ENCODE measurements around the gene LRRK2. TPM values are rescaled to one million over a fixed set of nuclear protein-coding genes. Genes with fewer than 3 reads are reported as not detected.

Gene LRRK2
- total and polyA plus RNA-seq, 2 of the 13 experiments (the other 11 are each of a cell fraction or from before 2014, with no cell fraction given) = not detected

DNA sequence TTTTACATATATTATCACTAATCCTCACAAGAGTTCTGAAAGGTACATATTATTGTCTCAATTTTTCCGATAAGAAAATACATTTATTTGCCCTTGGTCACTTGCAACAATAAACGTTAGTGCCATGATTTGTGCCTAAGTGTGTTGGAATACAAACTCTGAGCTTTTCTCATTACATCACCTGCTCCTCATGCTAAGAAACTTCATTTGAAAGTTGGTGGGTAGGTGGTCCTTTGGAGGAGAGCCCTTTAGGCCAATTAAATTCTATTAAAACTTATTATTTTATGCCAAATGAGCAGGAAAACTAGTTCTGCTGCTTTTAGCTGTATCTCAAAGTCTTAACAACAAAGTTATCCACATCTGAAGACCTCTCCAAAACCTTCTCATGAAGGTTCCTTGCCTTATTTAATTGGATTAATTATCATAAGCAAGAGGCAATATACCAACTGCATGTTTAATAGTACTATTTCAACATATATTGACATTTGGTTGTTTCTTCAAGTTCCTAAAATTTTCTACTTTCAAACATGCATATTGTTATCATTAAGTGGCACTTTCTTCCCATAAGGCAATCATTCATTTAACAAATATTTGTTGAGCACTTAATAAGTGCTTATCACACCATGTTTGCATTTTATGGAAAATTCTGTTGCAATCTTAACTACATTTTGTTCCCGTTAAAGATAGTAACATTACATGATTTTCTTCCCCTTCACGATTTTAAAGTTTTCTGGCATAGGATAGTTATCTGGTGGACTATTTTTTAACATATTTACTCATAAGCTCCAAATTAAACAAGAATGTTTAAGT lies 40.1 kb upstream of the LRRK2 start:
- Histone ChIP-seq H3K27me3 (ENCODE audit: control insufficient read depth in 1 of 2, insufficient read depth in 2 of 2, low read length in 2 of 2) (no peaks in the 10 kb centered on the region), H3K9ac (ENCODE audit: insufficient read depth, low read depth, low read length) (no peak overlapping the region), H3K36me3 (replicated peaks in 1 of 2; ENCODE audit: control insufficient read depth in 1 of 2, insufficient read depth in 2 of 2, low read length in 2 of 2) (no peaks in the 10 kb centered on the region), H3K4me1 (ENCODE audit: insufficient read depth, low read length) (no peaks in the 10 kb centered on the region), H2AFZ (ENCODE audit: low read length) (no peak overlapping the region), H3K27ac (ENCODE audit: extremely low read length, insufficient read depth, low read length) (no peak overlapping the region), H3K9me3 (ENCODE audit: low read length) (peaks cover 10% of the 10 kb centered on the region; the same call in 1 of the 2 replicates), H3K4me2 (ENCODE audit: low read depth, low read length) (no peak overlapping the region), H3K79me2 (ENCODE audit: insufficient read depth, low read length) (no peaks in the 10 kb centered on the region), H4K20me1 (ENCODE audit: insufficient read depth, low read length) (no peaks in the 10 kb centered on the region), H3K4me3 (replicated peaks in 1 of 3; ENCODE audit: insufficient read depth in 1 of 3, low read depth in 2 of 3, low read length in 3 of 3) (no peak overlapping the region)
- TF ChIP-seq PCBP1 (IDR thresholded peaks at IDR 0.05; ENCODE audit: borderline replicate concordance, low read depth, low read length) (no peak), IRF9 (CRISPR knock-in tag; IDR thresholded peaks at IDR 0.05; ENCODE audit: borderline replicate concordance) (no peak), EEA1 (CRISPR knock-in tag; IDR thresholded peaks at IDR 0.05; ENCODE audit: borderline replicate concordance) (no peak), RAD51 (IDR thresholded peaks at IDR 0.05; ENCODE audit: borderline replicate concordance) (no peak), ZNF564 (CRISPR knock-in tag; IDR thresholded peaks at IDR 0.05) (no peak), KLF12 (CRISPR knock-in tag; IDR thresholded peaks at IDR 0.05; ENCODE audit: borderline replicate concordance) (no peak), HDAC2 (CRISPR knock-in tag; IDR thresholded peaks at IDR 0.05) (no peak)
- TF ChIP-seq, protein P1, sequence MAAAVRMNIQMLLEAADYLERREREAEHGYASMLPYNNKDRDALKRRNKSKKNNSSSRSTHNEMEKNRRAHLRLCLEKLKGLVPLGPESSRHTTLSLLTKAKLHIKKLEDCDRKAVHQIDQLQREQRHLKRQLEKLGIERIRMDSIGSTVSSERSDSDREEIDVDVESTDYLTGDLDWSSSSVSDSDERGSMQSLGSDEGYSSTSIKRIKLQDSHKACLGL (CRISPR knock-in tag; IDR thresholded peaks at IDR 0.05) = no peak
- ATAC-seq (no peak), FAIRE-seq (no peak), DNase-seq (ENCODE audit: low spot score) (no peak)
- POLR2A ChIA-PET = no interaction called here
- in situ Hi-C loops (cut with HindIII; ENCODE audit: extremely low pct_ligation_motif_present, low pct_unique_long_range_greater_than_20kb) (no loop called here), intact Hi-C loops (cut with micrococcal nuclease; ENCODE audit: unreplicated experiment) (no loop called here)
- BruUV-seq (replicated peaks) = no TSS peak
- 1% methylated on average over 4 of the region's 4 CpGs for WGBS (ENCODE audit: low lambda C conversion rate)
- CTCF ChIA-PET (ENCODE audit: low intra/inter-chr PET ratio, low total read pairs) = no interaction called here
